GM19468 (cell line): Measurements from ENCODE around the gene RBM5.
A peak's percentile ranks its signal among the peaks of the same experiment; 100 is the strongest.
"Not testable (repeated sequence)": the region's sequence is repeated elsewhere in the genome, so short reads cannot be mapped to it uniquely, and the experiment has no call there.

Source experiments
- ATAC-seq: cut with Tn5 transposase; IDR thresholded peaks from one replicate; pipeline ENCODE4 v1.9.1; 2021; ENCODE audit warnings: mild to moderate bottlenecking, moderate library complexity, moderate number of reproducible peaks; ENCODE audit not compliant: unreplicated experiment; ENCODE audit errors: extremely low read depth

The RBM5 gene

DNA sequence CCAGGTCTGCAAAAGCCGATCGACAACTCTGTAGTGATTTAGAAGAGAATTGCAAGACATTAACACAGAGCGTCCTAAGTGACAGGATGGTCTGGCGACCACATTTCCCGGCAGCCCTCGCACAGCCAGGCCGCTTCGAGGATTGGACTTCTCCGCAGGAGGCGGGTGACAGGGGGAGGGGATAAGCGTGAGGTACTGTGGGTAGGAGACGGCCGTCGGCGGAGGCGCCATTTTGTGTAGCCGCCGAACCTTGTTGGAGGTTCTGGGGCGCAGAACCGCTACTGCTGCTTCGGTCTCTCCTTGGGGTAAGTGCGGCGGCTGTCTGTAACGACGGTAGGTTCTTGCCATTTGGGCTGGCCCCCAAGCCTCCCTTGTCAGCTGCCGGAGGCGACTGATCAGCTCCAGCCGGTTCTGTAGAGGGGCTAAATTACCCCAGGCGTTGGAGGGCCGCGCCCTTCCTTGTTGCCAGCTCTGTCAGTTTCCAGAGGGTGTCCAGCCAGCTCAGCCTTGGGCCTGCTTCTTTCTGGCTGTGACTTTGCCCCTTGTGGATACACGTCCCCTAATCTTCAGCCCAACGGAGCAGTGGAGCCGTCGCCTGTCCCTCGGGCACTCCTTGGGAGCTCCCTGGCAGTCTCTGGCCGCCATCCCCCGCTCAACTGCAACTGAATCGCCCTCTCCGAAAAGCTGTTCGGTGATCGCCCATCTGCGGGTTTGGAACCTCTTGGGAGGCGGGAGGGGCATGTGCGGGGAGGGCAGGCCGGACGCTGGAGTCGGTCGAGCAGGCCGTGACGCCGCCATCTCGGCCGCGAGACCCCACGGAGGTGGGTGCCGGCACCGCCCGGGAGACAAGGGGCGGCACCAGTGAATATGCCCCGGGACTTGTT is at the start of gene RBM5:
RBM5 (plus strand) TSS at position 195 of the 884 bp plus-strand sequence. CDS start 1,516 bp downstream, outside the sequence.
- peak; percentile 86 for ATAC-seq

DNA sequence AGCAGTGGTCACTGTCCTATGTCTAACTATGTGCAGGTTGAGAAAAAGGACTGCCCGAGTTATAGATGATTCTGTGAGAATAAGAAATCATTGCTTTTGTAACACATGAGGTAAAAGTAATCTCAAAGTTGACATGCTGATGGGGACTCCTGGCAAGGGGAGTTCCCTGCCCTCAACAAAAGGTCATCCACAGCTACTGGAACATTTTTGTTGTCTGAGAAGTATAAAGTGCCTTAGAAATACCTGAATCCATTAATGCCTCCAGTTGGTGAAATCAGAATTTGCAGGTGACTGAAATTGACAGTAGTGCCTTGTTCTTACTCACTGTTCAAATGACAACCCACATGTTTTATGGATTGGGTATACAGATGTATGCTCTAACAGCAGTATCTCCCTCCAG is 43.7 kb upstream of the RBM5 start:
- no peak for ATAC-seq

DNA sequence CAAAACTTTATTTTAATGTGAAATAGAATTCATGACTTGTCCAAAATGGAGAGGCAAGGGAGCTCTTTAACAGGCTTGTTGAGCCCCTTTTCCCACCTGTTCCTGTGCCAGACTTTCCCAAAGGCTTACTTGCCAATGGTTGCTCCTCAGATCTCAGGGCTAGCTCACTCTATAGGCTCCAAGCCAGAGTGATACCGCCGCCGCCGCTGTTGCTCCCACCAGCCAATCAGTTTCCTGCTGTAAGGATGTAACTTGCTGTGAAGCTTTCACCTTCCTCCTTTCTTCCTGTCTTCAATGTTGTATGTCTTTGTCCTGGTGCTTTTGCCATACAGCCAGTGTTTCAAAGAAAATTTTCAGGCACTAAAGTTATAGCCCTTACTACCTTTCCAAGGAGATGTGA is 41.3 kb upstream of the RBM5 start:
- ATAC-seq = no peak

DNA sequence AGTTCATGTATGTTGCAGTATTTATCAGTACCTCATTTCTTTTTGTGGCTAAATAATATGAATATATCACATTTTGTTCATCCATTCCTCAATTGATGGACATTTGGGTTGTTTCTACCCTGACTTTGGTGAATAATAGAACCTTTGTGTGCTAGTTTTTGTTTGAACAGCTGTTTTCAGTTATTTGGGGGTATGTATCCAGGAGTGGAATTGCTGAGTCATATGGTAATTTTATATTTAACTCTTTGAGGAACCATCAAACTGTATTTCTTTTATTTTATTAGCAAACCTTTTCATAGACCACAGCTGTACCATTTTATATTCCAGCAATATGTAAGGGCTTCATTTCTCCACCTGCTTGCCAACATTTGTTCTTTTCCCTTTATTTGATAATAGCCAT is 38.4 kb upstream of the RBM5 start:
- ATAC-seq = no peak

DNA sequence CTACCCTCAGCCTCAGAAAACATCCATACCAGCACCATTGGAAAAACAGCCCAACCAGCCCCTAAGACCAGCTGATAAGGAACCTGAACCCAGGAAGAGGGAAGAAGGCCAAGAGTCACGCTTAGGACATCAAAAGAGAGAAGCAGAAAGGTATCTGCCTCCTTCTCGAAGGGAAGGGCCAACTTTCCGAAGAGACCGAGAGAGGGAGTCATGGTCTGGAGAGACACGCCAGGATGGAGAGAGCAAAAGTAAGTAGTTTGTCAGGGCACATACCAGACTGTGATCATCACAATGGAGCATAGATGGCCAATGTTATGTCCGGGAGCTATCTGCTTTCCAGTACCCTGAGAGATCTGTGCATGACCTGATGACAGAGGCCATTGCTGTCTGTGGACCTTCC is 31.0 kb upstream of the RBM5 start:
- no peak for ATAC-seq

DNA sequence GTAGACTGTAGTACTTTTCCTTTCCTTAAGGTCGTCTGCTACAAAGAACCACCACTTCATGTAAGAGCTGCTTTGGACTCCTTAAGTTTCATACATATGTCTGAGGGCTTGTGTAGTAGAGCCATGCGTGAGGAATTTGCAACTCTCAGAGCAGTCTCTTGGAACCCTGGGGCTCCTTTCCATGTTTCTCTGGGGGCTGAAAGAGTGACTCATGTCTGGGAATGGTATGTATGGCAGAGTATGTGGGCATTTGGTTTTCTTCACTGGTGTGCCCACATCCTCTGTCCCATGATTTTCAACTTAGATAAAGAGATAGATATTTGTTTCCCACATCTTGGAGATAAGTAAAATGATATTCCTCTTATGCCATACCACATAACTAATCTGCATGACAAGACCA is 20.6 kb upstream of the RBM5 start:
- no peak for ATAC-seq

DNA sequence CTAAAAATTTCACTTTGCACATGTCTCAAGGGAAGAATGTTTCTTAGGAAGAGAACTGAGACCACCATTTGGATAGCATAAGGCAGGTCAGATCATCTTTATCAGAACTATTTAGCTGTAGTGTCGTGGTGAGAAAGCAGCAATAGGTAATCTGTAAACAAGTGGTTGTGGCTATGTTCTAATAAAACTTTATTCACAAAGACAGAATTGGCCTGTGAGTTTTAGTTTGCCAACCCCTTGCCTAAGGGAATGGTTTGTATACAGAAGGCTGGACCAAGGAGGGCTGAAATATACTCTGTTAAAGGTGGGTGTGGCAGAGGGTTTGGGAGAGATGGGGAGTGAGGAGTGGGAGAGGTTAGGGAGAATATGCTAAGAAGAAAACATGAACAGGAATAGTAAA is 10.6 kb upstream of the RBM5 start:
- ATAC-seq = no peak

DNA sequence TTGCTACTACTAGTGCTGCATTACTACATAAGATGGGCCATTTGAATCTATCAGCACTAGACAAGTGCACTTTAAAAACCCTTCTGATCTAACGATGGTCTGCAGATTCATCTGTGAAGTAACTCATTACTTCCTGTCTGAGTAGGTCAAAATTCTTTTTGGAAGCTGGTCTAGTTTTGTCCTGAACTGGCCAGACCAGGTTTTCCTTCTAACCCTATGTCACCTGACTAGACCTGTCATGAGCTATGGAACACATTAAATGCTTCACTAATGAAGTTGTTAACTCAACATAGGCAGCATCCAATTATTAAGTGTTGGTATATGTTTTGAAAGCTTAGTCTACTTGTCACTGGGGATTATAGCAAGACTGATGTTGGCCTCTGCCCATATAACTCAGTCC is 10.1 kb upstream of the RBM5 start:
- ATAC-seq = no peak

DNA sequence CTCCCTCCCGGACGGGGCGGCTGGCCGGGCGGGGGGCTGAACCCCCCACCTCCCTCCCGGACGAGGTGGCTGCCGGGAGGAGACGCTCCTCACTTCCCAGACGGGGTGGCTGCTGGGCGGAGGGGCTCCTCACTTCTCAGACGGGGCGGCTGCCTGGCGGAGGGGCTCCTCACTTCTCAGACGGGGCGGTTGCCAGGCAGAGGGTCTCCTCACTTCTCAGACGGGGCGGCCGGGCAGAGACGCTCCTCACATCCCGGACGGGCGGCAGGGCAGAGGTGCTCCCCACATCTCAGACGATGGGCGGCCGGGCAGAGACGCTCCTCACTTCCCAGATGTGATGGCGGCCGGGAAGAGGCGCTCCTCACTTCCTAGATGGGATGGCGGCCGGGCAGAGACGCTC is 3.8 kb upstream of the RBM5 start:
- not testable (repeated sequence) for ATAC-seq

DNA sequence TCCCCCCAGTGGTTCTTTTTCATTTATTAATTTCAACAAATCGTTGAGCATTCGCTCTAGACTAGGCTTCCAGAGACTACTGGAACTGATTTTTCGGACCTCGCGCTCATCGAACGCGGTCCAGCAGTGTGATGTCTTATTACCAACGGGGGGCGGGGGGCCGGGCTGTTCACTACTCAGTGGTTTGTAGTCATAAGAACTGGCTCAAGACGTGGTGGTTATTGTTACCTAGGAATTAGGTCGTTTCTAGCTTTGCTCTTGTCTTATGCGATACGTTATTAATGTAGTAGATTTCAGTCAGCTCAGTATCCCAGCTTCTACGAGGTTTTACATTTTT is 858 bp downstream of the RBM5 start:
- ATAC-seq = no peak

DNA sequence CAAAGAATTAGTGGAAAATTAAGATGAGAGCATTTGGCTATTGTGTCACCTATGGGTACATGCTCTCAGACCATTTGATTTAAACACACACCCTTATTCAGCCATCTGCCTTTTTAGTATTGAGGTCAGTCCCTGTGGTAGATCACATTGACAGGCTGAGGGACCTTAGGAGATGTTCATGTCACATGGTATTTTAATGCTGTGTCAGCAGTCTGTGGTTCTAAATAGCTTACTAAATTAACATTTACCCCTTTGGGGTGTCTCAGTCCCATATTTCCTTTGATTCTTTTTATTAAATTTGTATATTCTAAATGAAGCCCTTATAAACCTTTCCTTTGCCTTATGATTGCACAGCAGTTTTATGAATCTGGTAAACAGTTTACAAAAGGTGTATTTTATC is 2.3 kb downstream of the RBM5 start:
- no peak for ATAC-seq

DNA sequence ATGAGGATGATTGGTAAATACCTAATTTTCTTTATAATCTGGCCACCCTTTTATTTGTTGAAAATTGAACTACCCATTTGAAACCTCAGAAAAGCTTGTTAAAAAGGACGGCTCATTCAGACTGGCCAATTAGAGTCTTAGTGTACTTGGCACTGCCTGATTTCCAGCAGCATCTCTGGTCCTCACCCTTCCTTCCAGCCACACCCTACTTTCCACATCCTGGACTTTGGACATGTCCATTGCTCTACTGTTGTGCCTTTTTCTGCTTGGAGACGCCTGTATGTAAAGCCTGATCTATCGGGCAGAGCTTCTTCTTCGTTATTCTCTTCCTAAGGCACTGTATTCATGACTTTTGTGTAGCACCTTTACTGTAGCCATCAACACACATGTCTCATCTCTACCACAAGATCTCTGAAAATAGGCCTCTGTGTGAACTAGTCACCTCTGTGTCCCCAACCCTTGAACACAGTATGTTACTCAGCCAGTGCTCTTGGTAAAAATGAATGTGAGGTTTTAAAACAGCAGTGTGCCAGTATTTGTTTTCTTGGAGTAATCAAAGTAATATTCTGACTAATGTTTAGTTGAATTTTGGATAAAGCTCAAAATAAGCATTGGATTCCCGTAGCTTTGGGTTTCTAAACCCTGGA is 6.8 kb downstream of the RBM5 start:
- no peak for ATAC-seq

DNA sequence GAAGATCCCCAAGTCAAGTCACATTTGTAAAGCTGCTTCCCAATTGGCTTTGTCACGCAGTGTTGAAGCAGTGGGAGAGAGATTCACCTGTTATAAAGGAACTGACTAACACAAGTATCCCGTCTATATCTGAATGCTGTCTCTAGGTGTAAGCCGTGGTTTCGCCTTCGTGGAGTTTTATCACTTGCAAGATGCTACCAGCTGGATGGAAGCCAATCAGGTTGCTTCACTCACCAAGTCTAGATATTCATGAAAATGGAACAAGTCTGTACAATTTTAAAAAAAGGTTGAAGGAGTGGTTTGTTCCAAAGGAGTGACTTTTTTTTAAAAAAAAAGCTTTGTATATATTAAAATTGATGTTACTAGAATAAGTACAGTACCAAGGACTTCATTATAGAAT is 11.7 kb downstream of the RBM5 start:
- ATAC-seq = no peak

DNA sequence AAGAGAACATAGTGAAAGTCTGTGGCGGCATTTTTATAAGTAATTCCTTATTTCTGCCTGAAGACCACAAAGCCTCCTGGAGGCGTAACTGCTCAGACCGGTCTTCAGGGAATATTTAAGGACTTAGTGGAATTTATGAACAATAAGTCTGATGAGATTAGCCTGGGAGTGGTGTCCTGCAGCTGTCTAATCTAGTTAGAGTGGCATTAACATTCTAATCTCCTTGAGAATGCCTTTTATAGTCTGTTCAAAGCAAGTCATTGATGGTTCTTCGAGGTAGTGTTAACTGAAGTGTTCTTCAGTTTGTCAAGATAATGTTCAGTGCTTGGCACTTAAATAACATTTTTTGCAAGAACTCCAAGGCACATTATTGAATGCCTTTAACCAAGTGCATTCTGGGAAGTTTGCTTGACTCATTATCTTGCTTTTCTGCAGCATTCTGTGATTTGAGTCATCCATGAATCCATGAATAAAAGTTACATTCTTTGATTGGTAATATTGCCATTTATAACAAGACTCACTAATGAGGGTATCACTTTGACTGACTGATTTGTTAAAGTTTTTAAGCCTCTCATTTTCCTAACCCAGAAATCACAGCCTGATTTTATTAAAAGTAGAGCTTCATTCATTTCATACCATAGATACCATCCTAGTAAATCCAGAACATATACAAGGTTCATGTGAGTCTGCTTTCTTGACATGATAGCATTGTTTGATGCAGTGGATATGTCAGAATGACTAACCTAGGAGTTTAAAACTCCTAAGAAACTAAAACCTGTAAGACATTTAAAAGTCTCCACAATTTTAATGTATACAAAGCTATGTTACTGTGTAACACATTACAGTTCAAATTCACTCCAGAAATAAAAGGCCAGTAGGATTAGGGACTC is 12.5 kb downstream of the RBM5 start:
- ATAC-seq = no peak

DNA sequence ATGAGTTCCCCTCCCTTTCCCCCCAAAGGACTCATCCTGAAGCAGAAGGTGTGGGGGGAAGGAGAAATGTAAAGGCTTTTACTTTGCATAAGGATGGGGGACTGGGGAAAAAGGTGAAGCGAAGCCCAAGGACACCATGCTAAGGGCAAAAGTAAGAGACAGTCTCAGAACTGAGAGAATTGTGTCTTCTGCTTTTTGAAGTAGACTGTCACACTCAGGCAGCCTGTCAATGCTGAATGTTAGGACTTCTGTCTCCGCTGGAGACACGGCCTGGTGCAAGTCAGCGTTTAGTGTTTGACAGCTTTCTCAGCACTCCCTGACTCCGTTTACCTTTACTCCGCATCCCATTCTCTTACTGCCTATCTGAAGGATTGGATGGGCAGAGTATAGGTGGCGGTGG is 13.8 kb downstream of the RBM5 start:
- no peak for ATAC-seq

DNA sequence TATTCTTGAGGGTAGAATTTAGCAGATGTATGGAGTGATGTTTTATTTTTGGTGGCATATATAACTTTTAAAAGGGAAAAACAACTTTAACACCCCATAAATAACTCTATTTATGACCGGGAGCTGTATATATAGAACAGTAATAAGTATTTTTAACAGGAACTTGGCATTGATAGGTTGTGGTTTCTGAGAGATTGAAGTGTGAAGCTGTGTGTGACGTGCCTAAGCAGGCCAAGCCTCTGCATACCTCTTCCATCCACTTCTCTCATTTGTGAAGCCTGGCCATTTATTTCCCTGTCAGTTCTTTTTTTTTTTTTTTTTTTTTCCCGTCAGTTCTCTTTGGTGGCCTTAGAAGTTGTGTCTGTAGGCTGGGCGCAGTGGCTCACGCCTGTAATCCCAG is 23.0 kb downstream of the RBM5 start:
- ATAC-seq = no peak

DNA sequence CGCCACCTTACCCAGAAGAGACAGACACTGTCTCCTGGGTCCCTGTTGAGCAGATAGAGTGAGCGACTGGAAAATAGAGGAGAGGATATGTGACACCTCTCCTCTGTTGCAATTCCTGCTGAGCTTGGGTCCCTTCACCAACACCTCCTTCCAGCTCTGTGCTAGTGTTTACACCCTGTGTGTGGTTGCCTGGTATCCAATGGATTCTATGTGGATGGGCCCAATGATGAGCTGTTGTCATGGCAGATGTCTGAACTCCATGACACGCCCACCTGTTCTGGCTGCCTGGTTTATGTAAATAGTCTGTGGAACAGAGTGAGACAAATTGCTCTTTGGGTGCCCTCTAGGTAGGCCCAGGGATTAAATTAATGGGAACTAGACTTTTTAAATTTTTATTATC is 23.7 kb downstream of the RBM5 start:
- no peak for ATAC-seq

DNA sequence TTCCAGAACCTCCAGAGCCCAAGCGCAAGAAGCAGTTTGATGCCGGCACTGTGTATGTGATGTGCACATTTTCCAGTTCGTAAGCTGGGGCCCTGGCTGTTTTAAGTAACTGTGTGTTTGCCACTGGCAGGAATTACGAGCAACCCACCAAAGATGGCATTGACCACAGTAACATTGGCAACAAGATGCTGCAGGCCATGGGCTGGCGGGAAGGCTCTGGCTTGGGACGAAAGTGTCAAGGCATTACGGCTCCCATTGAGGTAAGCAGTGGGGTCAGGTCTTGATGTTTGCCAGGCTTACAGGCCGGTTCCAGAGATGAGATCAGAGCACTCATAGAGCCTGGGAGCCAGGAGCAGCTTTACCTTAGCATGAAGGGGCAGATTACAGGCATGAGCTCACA is 28.4 kb downstream of the RBM5 start:
- no peak for ATAC-seq

DNA sequence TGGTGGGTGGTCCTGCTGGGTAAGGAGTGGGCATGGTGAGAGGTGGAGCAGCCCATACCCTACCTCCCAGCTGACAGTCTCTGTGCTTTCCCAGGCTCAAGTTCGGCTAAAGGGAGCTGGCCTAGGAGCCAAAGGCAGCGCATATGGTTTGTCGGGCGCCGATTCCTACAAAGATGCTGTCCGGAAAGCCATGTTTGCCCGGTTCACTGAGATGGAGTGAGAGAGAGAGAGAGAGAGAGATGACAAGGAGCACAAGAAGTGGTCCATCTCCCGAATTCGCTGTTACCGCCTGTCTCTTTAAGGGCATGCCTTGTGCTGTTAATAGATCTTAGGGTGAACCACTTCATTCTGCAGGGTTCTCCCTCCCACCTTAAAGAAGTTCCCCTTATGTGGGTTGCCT is 29.5 kb downstream of the RBM5 start:
- ATAC-seq = no peak

DNA sequence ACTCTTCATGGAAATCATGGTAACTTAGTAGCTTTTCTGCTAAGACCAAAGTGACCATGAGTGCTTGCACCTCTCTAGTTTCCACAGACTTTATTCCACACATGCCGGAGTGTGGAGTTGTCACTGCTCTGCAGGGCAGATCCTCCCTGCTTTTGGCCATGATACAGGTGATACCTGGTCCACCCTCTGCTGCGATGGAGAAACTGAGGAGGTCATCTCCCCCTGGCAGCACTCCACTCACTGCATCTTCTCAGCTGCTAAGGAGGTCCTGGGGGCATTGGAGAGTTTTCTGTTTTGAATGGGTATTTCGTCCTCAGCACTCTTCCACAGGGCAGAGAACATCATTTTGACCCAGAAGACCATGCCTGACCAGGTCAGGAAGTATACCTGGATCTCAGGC is 31.1 kb downstream of the RBM5 start:
- ATAC-seq = no peak
